Measurements from ENCODE around the gene EMX1.
A peak's percentile ranks its signal among the peaks of the same experiment; 100 is the strongest.

Gene EMX1

GRCh38 chr2:72961036-72961720 lies 43.9 kb downstream of the EMX1 start:
- no peak for DNase-seq

GRCh38 chr2:72961853-72962468 lies 44.6 kb downstream of the EMX1 start:
- DNase-seq: no peak

- no peak for DNase-seq
Measured at GRCh38 chr2:72962911-72963310, 45.6 kb downstream of the EMX1 start.

GRCh38 chr2:72963423-72964145 lies 46.3 kb downstream of the EMX1 start:
- DNase-seq: peak; percentile 35

- no peak for DNase-seq
Measured at GRCh38 chr2:72964146-72964525, 46.8 kb downstream of the EMX1 start.

- DNase-seq: no peak
Measured at GRCh38 chr2:72965016-72965415, 47.7 kb downstream of the EMX1 start.

- DNase-seq: no peak
Measured at GRCh38 chr2:72965770-72966450, 48.6 kb downstream of the EMX1 start.

- no peak for DNase-seq
Measured at GRCh38 chr2:72968286-72968685, 51.0 kb downstream of the EMX1 start.

- no peak for DNase-seq
Measured at GRCh38 chr2:72969706-72970105, 52.4 kb downstream of the EMX1 start.

- no peak for DNase-seq
Measured at GRCh38 chr2:72971036-72971435, 53.7 kb downstream of the EMX1 start.

GRCh38 chr2:72972352-72973136 lies 55.2 kb downstream of the EMX1 start:
- no peak for DNase-seq

- no peak for DNase-seq
Measured at GRCh38 chr2:72973137-72973535, 55.8 kb downstream of the EMX1 start.

GRCh38 chr2:72973566-72974435 lies 56.5 kb downstream of the EMX1 start:
- peak; percentile 43 for DNase-seq

- no peak for DNase-seq
Measured at GRCh38 chr2:72974436-72974754, 57.1 kb downstream of the EMX1 start.

GRCh38 chr2:72975017-72975416 lies 57.7 kb downstream of the EMX1 start:
- DNase-seq: no peak

- DNase-seq: no peak
Measured at GRCh38 chr2:72979896-72980295, 62.6 kb downstream of the EMX1 start.

- DNase-seq: no peak
Measured at GRCh38 chr2:72980535-72981217, 63.4 kb downstream of the EMX1 start.

- no peak for DNase-seq
Measured at GRCh38 chr2:72981536-72981935, 64.2 kb downstream of the EMX1 start.

- no peak for DNase-seq
Measured at GRCh38 chr2:72982219-72982618, 64.9 kb downstream of the EMX1 start.

- DNase-seq: no peak
Measured at GRCh38 chr2:72982781-72983499, 65.6 kb downstream of the EMX1 start.

Measured in DMS 273 treated with DMSO at 0.1 percent for 48 hours (cell line).